BLaER1 (cell line): Measurements from ENCODE around the gene XYLB.

Experiments used
- H3K27ac ChIP-seq: shearing (Covaris generic); formaldehyde crosslinking; 2 replicates; pipeline ENCODE4 v1.8.1; 2022
- H3K27me3 ChIP-seq: shearing (Covaris generic); formaldehyde crosslinking; 2 replicates; pipeline ENCODE4 v1.8.1; 2022
- H3K36me3 ChIP-seq: shearing (Covaris generic); formaldehyde crosslinking; 2 replicates; pipeline ENCODE4 v1.8.1; 2022
- H3K4me1 ChIP-seq: shearing (Covaris generic); formaldehyde crosslinking; 2 replicates; pipeline ENCODE4 v1.8.1; 2022
- H3K4me2 ChIP-seq: shearing (Covaris generic); formaldehyde crosslinking; 2 replicates; pipeline ENCODE4 v1.8.1; 2022
- H3K4me3 ChIP-seq: shearing (Covaris generic); formaldehyde crosslinking; 2 replicates; pipeline ENCODE4 v1.8.1; 2022
- H3K9ac ChIP-seq: shearing (Covaris generic); formaldehyde crosslinking; 2 replicates; pipeline ENCODE4 v1.8.1; 2022
- H3K9me3 ChIP-seq: shearing (Covaris generic); formaldehyde crosslinking; 2 replicates; pipeline ENCODE4 v1.8.1; 2022
- H4K20me1 ChIP-seq: shearing (Covaris generic); formaldehyde crosslinking; 2 replicates; pipeline ENCODE4 v1.8.1; 2022
- Cebpa-rat ChIP-seq: shearing (Covaris generic); IDR thresholded peaks from 2 replicates; pipeline ENCODE4 v1.8.1; 2022

The XYLB gene

GRCh38 chr3:38345879-38346586 lies 552 bp upstream of the XYLB start:
- Histone ChIP-seq H3K9ac (no peak overlapping the region; the same call in 1 of the 2 replicates), H4K20me1 (no peaks in the 10 kb centered on the region), H3K27me3 (no peaks in the 10 kb centered on the region), H3K36me3 (0 out of 2 replicates have a peak, but pooled peaks cover 12% of the 10 kb centered on the region), H3K4me2 (peak overlapping the region; percentile 96), H3K4me1 (peaks cover 21% of the 10 kb centered on the region), H3K9me3 (no peaks in the 10 kb centered on the region), H3K27ac (no peak overlapping the region), H3K4me3 (peak overlapping the region; percentile 79; the same call in 1 of the 2 replicates)
- no peak for TF ChIP-seq Cebpa-rat

- Histone ChIP-seq H3K27ac (no peak overlapping the region; the same call in 1 of the 2 replicates), H3K4me1 (peaks cover 21% of the 10 kb centered on the region), H3K27me3 (no peaks in the 10 kb centered on the region), H4K20me1 (no peaks in the 10 kb centered on the region), H3K4me2 (peak overlapping the region; percentile 96), H3K4me3 (peak overlapping the region; percentile 79), H3K9ac (peak overlapping the region; percentile 81; the same call in 1 of the 2 replicates), H3K9me3 (no peaks in the 10 kb centered on the region), H3K36me3 (peaks cover 24% of the 10 kb centered on the region)
- TF ChIP-seq Cebpa-rat = no peak
These were observed 1.0 kb downstream of the XYLB start for GRCh38 chr3:38347421-38348200.

- no peaks in the 10 kb centered on the region for H3K9me3 ChIP-seq
- peaks cover 21% of the 10 kb centered on the region for H3K4me1 ChIP-seq
- no peak overlapping the region for H3K27ac ChIP-seq
- H3K9ac ChIP-seq = no peak overlapping the region
- TF ChIP-seq Cebpa-rat = no peak
- peaks cover 30% of the 10 kb centered on the region for H3K36me3 ChIP-seq
- H3K4me2 ChIP-seq = no peak overlapping the region
- no peaks in the 10 kb centered on the region for H4K20me1 ChIP-seq
- H3K27me3 ChIP-seq = no peaks in the 10 kb centered on the region
- no peak overlapping the region for H3K4me3 ChIP-seq
These were observed 2.3 kb downstream of the XYLB start for GRCh38 chr3:38348903-38349302.

- H3K4me3 ChIP-seq = no peak overlapping the region
- H4K20me1 ChIP-seq = no peaks in the 10 kb centered on the region
- no peaks in the 10 kb centered on the region for H3K27me3 ChIP-seq
- no peak overlapping the region for H3K9ac ChIP-seq
- H3K36me3 ChIP-seq = peaks cover 30% of the 10 kb centered on the region
- H3K9me3 ChIP-seq = no peaks in the 10 kb centered on the region
- no peak overlapping the region for H3K27ac ChIP-seq
- H3K4me2 ChIP-seq = no peak overlapping the region
- TF ChIP-seq Cebpa-rat = no peak
- peaks cover 21% of the 10 kb centered on the region for H3K4me1 ChIP-seq
These were observed 3.2 kb downstream of the XYLB start for GRCh38 chr3:38349684-38350359.

GRCh38 chr3:38353151-38353550 lies 6.6 kb downstream of the XYLB start:
- H3K4me2 ChIP-seq = no peak overlapping the region
- TF ChIP-seq Cebpa-rat = no peak
- H3K27ac ChIP-seq = no peak overlapping the region
- H3K4me3 ChIP-seq = no peak overlapping the region
- H3K27me3 ChIP-seq = no peaks in the 10 kb centered on the region
- H3K9ac ChIP-seq = no peak overlapping the region
- H3K36me3 ChIP-seq = peaks cover 39% of the 10 kb centered on the region
- no peaks in the 10 kb centered on the region for H3K9me3 ChIP-seq
- H3K4me1 ChIP-seq = peaks cover 8% of the 10 kb centered on the region
- H4K20me1 ChIP-seq = no peaks in the 10 kb centered on the region

GRCh38 chr3:38354588-38355330 lies 8.2 kb downstream of the XYLB start:
- Histone ChIP-seq H3K27ac (no peak overlapping the region), H3K4me2 (no peak overlapping the region), H3K27me3 (no peaks in the 10 kb centered on the region), H3K4me1 (no peaks in the 10 kb centered on the region), H4K20me1 (no peaks in the 10 kb centered on the region), H3K4me3 (no peak overlapping the region), H3K9ac (no peak overlapping the region), H3K36me3 (peaks cover 30% of the 10 kb centered on the region), H3K9me3 (no peaks in the 10 kb centered on the region)
- TF ChIP-seq Cebpa-rat = no peak

DNA sequence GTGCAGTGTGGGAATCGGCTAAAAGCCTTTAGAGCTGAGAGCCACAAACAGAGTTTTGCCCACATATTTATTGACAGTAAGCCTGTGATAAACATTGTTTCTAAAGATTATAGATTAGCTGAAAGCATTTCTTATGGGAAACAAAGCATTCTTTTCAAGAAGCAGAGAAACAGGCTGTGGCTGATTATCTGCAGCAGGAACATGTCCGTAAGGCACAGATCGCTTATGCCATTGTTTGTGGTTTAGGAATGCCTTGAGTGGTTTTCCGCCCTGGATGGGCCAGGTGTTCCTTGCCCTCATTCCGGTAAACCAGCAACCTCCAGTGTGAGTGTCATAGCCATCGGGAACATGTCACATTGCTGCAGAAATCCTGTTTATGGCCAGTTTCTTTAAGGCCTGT lies 12.5 kb downstream of the XYLB start:
- no peaks in the 10 kb centered on the region for H3K4me1 ChIP-seq
- no peak overlapping the region for H3K27ac ChIP-seq
- H3K4me2 ChIP-seq = no peak overlapping the region
- no peak for TF ChIP-seq Cebpa-rat
- H3K27me3 ChIP-seq = no peaks in the 10 kb centered on the region
- H3K9ac ChIP-seq = no peak overlapping the region
- H3K36me3 ChIP-seq = peaks cover 37% of the 10 kb centered on the region
- H3K9me3 ChIP-seq = no peaks in the 10 kb centered on the region
- H3K4me3 ChIP-seq = no peak overlapping the region
- H4K20me1 ChIP-seq = no peaks in the 10 kb centered on the region

GRCh38 chr3:38360345-38360744 lies 13.8 kb downstream of the XYLB start:
- no peaks in the 10 kb centered on the region for H4K20me1 ChIP-seq
- H3K9ac ChIP-seq = no peak overlapping the region

DNA sequence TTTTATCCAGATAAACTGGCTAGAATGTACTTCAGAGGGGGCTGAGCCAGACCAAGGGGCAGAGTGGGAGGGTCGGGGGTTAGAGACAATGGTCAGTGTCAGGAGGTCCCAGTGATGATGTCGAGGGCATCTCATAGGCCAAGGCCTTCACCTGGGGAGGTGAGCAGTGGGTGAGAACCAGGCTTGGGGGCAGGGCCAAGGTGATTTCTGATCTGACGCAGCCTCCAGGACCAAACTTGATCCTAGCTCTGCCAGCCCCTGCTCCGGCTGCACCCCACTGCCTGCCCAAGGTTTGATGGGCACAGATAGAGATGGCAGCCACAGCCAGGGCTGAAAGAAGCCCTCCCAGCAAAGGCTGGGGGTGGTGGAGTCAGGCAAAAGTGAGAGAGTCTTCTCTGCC lies 14.9 kb downstream of the XYLB start:
- Histone ChIP-seq H3K27me3 (no peaks in the 10 kb centered on the region), H3K4me3 (no peak overlapping the region), H3K9ac (no peak overlapping the region), H3K4me1 (no peaks in the 10 kb centered on the region), H3K9me3 (no peaks in the 10 kb centered on the region), H3K4me2 (no peak overlapping the region), H3K27ac (no peak overlapping the region), H3K36me3 (peaks cover 44% of the 10 kb centered on the region), H4K20me1 (no peaks in the 10 kb centered on the region)
- no peak for TF ChIP-seq Cebpa-rat

More at GRCh38 chr3:38360345-38360744, 13.8 kb downstream of the XYLB start:
- H3K9me3 ChIP-seq = no peaks in the 10 kb centered on the region
- peaks cover 44% of the 10 kb centered on the region for H3K36me3 ChIP-seq
- H3K4me1 ChIP-seq = no peaks in the 10 kb centered on the region
- TF ChIP-seq Cebpa-rat = no peak
- H3K4me2 ChIP-seq = no peak overlapping the region
- H3K27ac ChIP-seq = no peak overlapping the region
- no peaks in the 10 kb centered on the region for H3K27me3 ChIP-seq
- H3K4me3 ChIP-seq = no peak overlapping the region
